ENCODE results near the gene PPP3CA.

DNA sequence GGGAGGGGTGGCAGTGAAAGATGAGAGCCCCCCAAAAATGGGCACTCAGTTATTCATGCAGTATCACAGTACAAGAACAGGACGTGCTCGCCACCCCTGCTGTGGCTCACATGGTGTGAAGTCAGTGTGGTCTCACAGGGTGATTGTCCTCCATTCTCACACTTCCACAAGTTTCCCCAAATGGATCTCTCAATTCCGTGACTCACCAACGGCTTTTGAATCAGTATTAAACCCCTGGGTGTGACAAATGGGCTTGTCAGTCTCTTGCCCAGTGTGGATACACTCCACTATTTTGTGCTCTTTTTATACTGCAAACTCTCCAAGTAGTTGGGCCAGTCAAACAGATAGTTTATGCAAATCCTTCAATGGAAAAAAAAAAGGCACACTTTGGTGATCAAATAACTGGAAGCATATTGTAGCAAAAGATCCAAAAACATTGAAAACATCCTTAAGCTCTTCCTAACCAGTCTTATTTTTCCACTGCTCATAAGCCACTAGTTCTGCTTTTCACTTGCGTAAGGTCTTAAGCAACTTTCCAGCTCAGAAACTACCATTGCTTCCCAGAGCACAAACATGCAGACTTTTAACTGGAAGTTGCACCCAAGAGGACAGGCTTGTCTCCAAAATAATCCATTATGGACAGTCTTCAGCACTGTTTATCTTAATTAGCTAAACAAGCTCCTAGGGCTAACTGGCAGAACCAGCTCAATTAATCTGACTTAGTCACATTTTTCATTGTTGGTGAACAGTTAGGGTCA is 365.7 kb downstream of the PPP3CA start:
- TF ChIP-seq, protein P1, sequence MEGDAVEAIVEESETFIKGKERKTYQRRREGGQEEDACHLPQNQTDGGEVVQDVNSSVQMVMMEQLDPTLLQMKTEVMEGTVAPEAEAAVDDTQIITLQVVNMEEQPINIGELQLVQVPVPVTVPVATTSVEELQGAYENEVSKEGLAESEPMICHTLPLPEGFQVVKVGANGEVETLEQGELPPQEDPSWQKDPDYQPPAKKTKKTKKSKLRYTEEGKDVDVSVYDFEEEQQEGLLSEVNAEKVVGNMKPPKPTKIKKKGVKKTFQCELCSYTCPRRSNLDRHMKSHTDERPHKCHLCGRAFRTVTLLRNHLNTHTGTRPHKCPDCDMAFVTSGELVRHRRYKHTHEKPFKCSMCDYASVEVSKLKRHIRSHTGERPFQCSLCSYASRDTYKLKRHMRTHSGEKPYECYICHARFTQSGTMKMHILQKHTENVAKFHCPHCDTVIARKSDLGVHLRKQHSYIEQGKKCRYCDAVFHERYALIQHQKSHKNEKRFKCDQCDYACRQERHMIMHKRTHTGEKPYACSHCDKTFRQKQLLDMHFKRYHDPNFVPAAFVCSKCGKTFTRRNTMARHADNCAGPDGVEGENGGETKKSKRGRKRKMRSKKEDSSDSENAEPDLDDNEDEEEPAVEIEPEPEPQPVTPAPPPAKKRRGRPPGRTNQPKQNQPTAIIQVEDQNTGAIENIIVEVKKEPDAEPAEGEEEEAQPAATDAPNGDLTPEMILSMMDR (conservative IDR thresholded peaks at IDR 0.05), result no peak
- no peak for TF ChIP-seq EZH2 (IDR thresholded peaks at IDR 0.05; ENCODE audit: low read depth)
